ENCODE data around the gene LMF2.

LMF2 gene

GRCh38 chr22:50459016-50459415 is 48.5 kb downstream of the LMF2 start:
- no peak overlapping the region for H3K4me3 ChIP-seq (ENCODE audit: low read length)
- no peak for TF ChIP-seq CTCF (IDR thresholded peaks at IDR 0.05; ENCODE audit: insufficient read depth, low read depth, low read length, missing control alignments)
- no peak for DNase-seq (ENCODE audit: low read depth)

GRCh38 chr22:50456466-50457234 is 50.9 kb downstream of the LMF2 start:
- DNase-seq (ENCODE audit: low read depth), result no peak
- peak; percentile 15 for TF ChIP-seq CTCF (IDR thresholded peaks at IDR 0.05; ENCODE audit: insufficient read depth, low read depth, low read length, missing control alignments)

GRCh38 chr22:50456026-50456425 is 51.5 kb downstream of the LMF2 start:
- TF ChIP-seq CTCF (IDR thresholded peaks at IDR 0.05; ENCODE audit: insufficient read depth, low read depth, low read length, missing control alignments), result no peak

More at GRCh38 chr22:50456466-50457234, 50.9 kb downstream of the LMF2 start:
- H3K4me3 ChIP-seq (ENCODE audit: low read length), result no peak overlapping the region

GRCh38 chr22:50455201-50455600 is 52.3 kb downstream of the LMF2 start:
- DNase-seq (ENCODE audit: low read depth), result no peak
- no peak overlapping the region for H3K4me3 ChIP-seq (ENCODE audit: low read length)
- no peak for TF ChIP-seq CTCF (IDR thresholded peaks at IDR 0.05; ENCODE audit: insufficient read depth, low read depth, low read length, missing control alignments)

More at GRCh38 chr22:50456026-50456425, 51.5 kb downstream of the LMF2 start:
- no peak for DNase-seq (ENCODE audit: low read depth)
- no peak overlapping the region for H3K4me3 ChIP-seq (ENCODE audit: low read length)

- TF ChIP-seq CTCF (IDR thresholded peaks at IDR 0.05; ENCODE audit: insufficient read depth, low read depth, low read length, missing control alignments), result no peak
- DNase-seq (ENCODE audit: low read depth), result no peak
- no peak overlapping the region for H3K4me3 ChIP-seq (ENCODE audit: low read length)
These were observed 52.9 kb downstream of the LMF2 start for GRCh38 chr22:50454556-50455075.
